Keratinocyte (primary cell): ENCODE data around the gene ADAM15. TPM values are rescaled to one million over a fixed set of nuclear protein-coding genes. Genes with fewer than 3 reads are reported as not detected.

ENCODE experiments used
- DNase-seq: peaks from one replicate; pipeline ENCODE4 v3.0.0-alpha.2; 2011; ENCODE audit warnings: low read depth, missing footprints, low spot score
- FAIRE-seq: peaks from 2 replicates; lab custom pipeline; 2011; peaks lifted over from hg19 to GRCh38; lab: Jason Lieb, UNC
- H2AFZ ChIP-seq: 2 replicates; pipeline ENCODE4 v1.6.0; 2012; ENCODE audit warnings: low read length, control low read depth, inconsistent platforms; ENCODE audit not compliant: control insufficient read depth
- H3K27ac ChIP-seq: 2 replicates; pipeline ENCODE4 v1.5.1; 2011; ENCODE audit warnings: low read length; ENCODE audit not compliant: control insufficient read depth, insufficient read depth
- H3K27me3 ChIP-seq: 3 replicates; pipeline ENCODE4 v1.6.0; 2011; ENCODE audit warnings: low read length; ENCODE audit not compliant: control insufficient read depth, insufficient read depth; ENCODE audit errors: extremely low read depth
- H3K36me3 ChIP-seq, 2 experiments: 2 replicates in 1 of 2; 3 replicates in 1 of 2; pipeline ENCODE4 v1.5.1; 2011; ENCODE audit warnings: low read length in 2 of 2, mild to moderate bottlenecking in 1 of 2; ENCODE audit not compliant: control insufficient read depth in 2 of 2, insufficient read depth in 2 of 2; ENCODE audit errors: extremely low read depth in 1 of 2
- H3K4me1 ChIP-seq: 3 replicates; pipeline ENCODE4 v1.5.1; 2011; ENCODE audit warnings: low read length; ENCODE audit not compliant: control insufficient read depth, insufficient read depth; ENCODE audit errors: extremely low read depth
- H3K4me2 ChIP-seq: 3 replicates; pipeline ENCODE4 v1.6.0; 2011; ENCODE audit warnings: low read depth, low read length; ENCODE audit not compliant: control insufficient read depth, insufficient read depth; ENCODE audit errors: extremely low read depth
- H3K4me3 ChIP-seq, 3 experiments: fragments of 200-600 bp in 1 of 3; sonication (generic) in 1 of 3; 2 replicates in 2 of 3; 3 replicates in 1 of 3; pipeline ENCODE4 v1.5.1; 2011 to 2016; ENCODE audit warnings: low read length in 3 of 3, mild to moderate bottlenecking in 3 of 3, control low read depth in 2 of 3, inconsistent platforms in 1 of 3, low read depth in 1 of 3, mixed read lengths in 1 of 3, mixed run types in 1 of 3, moderate library complexity in 1 of 3; ENCODE audit not compliant: control insufficient read depth in 2 of 3, insufficient read depth in 2 of 3; ENCODE audit errors: extremely low read depth in 1 of 3
- H3K79me2 ChIP-seq: 2 replicates; pipeline ENCODE4 v1.6.0; 2012; ENCODE audit warnings: low read length; ENCODE audit not compliant: control insufficient read depth, insufficient read depth
- H3K9ac ChIP-seq: 3 replicates; pipeline ENCODE4 v1.6.0; 2011; ENCODE audit warnings: low read length; ENCODE audit not compliant: control insufficient read depth, insufficient read depth; ENCODE audit errors: extremely low read depth
- H3K9me1 ChIP-seq: 3 replicates; pipeline ENCODE4 v1.6.0; 2011; ENCODE audit warnings: low read length; ENCODE audit not compliant: control insufficient read depth, insufficient read depth; ENCODE audit errors: extremely low read depth
- H3K9me3 ChIP-seq: 2 replicates; pipeline ENCODE4 v1.5.1; 2012; ENCODE audit warnings: low read depth, low read length; ENCODE audit not compliant: control insufficient read depth
- H4K20me1 ChIP-seq: 3 replicates; pipeline ENCODE4 v1.6.0; 2011; ENCODE audit warnings: low read length; ENCODE audit not compliant: control insufficient read depth, insufficient read depth; ENCODE audit errors: extremely low read depth
- EZH2 ChIP-seq: IDR thresholded peaks from one replicate; pipeline ENCODE4 v1.6.1; 2012; ENCODE audit warnings: inconsistent platforms, mild to moderate bottlenecking, low read length, moderate library complexity
- dilution Hi-C: fragments of 300-500 bp; cut with MboI; formaldehyde crosslinking; loops from one replicate; pipeline ENCODE4 v1.7.0; 2020; ENCODE audit warnings: low sequenced_read_pairs; ENCODE audit not compliant: extremely low pct_ligation_motif_present
- polyA plus RNA-seq, 5 experiments: library from polyadenylated mRNA; depleted of rRNA in 3 of 5; stranded (reverse) in 3 of 5; stranded (forward) in 1 of 5; unstranded in 1 of 5; fragments of >200 nt; gene quantifications; 1 replicate in 1 of 5; 2 replicates in 3 of 5; 3 replicates in 1 of 5; pipeline versions ENCODE4 v1.2.1 to v1.2.3, GENCODE V29; 2011 to 2012; ENCODE audit warnings: missing spikeins in 2 of 5, low read depth in 1 of 5, low replicate concordance in 1 of 5
- TF ChIP-seq, protein P1 (sequence below), 3 experiments: IDR thresholded peaks in 1 of 3; conservative IDR thresholded peaks in 1 of 3; optimal IDR thresholded peaks in 1 of 3; 2 replicates in 2 of 3; 3 replicates in 1 of 3; pipeline versions ENCODE3 to v1.5.1; 2011; ENCODE audit warnings: low read length in 3 of 3, mild to moderate bottlenecking in 3 of 3, moderate library complexity in 2 of 3, control low read depth in 1 of 3, inconsistent platforms in 1 of 3; ENCODE audit not compliant: insufficient read depth in 2 of 3; ENCODE audit errors: extremely low read depth in 1 of 3

The ADAM15 gene
- polyA plus RNA-seq, 1 donor (not counting 4 experiments of a cell fraction or from before 2014, with no cell fraction given), result 131 TPM

DNA sequence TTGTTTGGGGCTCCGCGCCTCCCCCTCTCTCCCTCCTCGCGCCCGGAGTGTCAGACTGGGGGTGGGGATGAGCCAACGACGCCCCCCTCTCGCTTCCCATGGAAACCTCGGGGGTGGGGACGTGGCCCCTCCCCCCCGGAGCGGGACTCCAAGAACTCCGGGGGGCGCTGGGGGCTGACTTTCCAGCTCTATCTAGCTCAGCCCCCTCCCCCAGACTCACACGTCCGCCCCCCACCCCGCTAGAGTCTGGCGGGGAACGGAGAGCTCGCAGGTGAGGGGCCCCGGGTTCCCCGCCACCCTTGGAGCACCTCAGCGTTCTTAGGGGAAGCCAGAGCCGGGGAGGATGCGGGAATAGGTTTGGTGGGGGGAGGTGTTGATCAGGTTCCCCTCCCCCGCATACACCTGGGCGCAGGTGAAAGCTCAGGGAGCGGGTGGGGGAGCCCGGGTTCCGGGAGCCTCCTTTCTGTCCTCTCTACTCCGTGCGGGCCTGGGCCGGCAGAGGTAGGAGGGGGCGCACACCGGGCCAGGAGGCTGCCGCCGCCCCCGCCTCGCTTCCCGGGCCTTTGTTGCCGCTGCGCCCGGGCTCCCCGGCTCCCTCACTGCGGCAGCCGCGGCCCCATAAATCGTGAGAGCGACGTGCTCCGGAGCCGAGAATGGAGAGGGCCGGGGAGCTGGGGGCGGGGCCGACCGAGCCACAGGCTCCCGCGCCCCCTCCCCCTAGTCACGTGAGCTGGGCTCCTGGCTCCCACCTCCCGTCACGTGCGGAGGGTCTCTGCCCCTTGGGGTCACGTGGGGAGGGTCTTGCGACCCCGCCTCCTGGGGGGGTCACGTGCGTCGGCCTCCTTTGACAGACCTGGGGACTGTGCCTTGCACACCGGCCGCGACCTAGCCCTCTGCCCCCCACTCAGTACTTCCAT lies 29.5 kb downstream of the ADAM15 start:
- Histone ChIP-seq H3K79me2 (no peaks in the 10 kb centered on the region), H3K4me3 (peak overlapping the region; percentile 51 to 69 (median 64)), H3K9me1 (no peaks in the 10 kb centered on the region), H3K4me2 (peak overlapping the region; percentile 78), H3K27me3 (peaks cover 38% of the 10 kb centered on the region), H3K27ac (no peak overlapping the region), H3K36me3 (no peaks in the 10 kb centered on the region), H3K9me3 (no peaks in the 10 kb centered on the region), H2AFZ (no peak overlapping the region), H3K9ac (peak overlapping the region; percentile 20), H4K20me1 (no peaks in the 10 kb centered on the region), H3K4me1 (peaks cover 56% of the 10 kb centered on the region)
- dilution Hi-C loops, result no loop called here
- TF ChIP-seq, protein P1, sequence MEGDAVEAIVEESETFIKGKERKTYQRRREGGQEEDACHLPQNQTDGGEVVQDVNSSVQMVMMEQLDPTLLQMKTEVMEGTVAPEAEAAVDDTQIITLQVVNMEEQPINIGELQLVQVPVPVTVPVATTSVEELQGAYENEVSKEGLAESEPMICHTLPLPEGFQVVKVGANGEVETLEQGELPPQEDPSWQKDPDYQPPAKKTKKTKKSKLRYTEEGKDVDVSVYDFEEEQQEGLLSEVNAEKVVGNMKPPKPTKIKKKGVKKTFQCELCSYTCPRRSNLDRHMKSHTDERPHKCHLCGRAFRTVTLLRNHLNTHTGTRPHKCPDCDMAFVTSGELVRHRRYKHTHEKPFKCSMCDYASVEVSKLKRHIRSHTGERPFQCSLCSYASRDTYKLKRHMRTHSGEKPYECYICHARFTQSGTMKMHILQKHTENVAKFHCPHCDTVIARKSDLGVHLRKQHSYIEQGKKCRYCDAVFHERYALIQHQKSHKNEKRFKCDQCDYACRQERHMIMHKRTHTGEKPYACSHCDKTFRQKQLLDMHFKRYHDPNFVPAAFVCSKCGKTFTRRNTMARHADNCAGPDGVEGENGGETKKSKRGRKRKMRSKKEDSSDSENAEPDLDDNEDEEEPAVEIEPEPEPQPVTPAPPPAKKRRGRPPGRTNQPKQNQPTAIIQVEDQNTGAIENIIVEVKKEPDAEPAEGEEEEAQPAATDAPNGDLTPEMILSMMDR (optimal IDR thresholded peaks at IDR 0.05 in 1 of 3, IDR thresholded peaks at IDR 0.05 in 1 of 3, conservative IDR thresholded peaks at IDR 0.05 in 1 of 3; ENCODE audit: extremely low read depth in 1 of 3, insufficient read depth in 2 of 3, low read length in 3 of 3), result no peak
- TF ChIP-seq EZH2, result no peak
- DNase-seq (no peak), FAIRE-seq (no peak)

DNA sequence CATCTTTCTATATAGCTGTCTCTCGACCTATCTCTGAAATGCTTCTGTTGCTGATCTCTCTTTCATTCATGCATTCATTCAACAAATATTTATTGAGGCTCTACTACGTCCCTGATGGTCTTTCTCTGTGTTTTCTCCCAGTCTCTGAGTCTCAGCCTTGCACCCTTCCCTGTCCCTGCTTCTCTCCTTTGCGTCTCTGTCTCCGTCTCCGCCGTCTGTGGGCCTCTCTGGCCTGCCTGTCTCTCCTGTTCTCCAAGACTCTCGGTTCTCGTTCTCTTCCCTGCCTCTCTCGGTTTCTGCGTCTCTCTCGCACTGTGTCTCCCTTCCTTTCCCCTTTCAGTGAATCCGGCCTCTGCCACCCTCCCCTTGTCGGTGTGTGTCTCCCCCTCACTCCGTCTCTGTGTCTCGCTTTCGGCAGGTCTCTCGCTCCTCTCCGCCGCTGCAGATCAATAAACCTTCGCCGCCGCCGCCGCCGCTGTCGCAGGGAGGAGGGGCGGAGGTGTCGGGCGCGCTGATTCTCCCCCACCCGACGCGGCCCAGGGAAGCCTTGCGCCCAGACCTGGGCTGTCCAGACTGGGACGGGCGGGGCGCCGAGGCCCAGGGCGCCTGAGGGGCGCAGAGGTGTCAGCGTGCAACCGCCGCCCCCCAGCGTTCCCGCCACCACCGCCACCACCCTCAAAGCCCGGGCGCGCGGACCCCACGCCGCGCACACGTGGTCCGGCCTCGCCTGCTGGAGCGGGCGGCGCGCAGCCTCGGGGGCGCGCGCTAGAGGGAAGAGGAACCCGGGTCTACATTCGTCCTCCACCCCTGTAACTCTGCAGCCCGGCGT lies 30.6 kb downstream of the ADAM15 start:
- DNase-seq, result no peak
- no peaks in the 10 kb centered on the region for H3K9me1 ChIP-seq
- H4K20me1 ChIP-seq, result no peaks in the 10 kb centered on the region
- TF ChIP-seq, protein P1 (optimal IDR thresholded peaks at IDR 0.05 in 1 of 3, IDR thresholded peaks at IDR 0.05 in 1 of 3, conservative IDR thresholded peaks at IDR 0.05 in 1 of 3; ENCODE audit: extremely low read depth in 1 of 3, insufficient read depth in 2 of 3, low read length in 3 of 3), result no peak
- peak; percentile 87 for TF ChIP-seq EZH2
- no peaks in the 10 kb centered on the region for H3K79me2 ChIP-seq
- H3K9ac ChIP-seq, result peak overlapping the region; percentile 15
- H3K4me2 ChIP-seq, result peak overlapping the region; percentile 78
- peaks cover 38% of the 10 kb centered on the region for H3K27me3 ChIP-seq
- H3K9me3 ChIP-seq, result no peaks in the 10 kb centered on the region
- dilution Hi-C loops, result no loop called here
- H2AFZ ChIP-seq, result peak overlapping the region; percentile 43
- peaks cover 62% of the 10 kb centered on the region for H3K4me1 ChIP-seq
- H3K4me3 ChIP-seq, result peak overlapping the region in 1 of 3 experiments; percentile 18
- no peak for FAIRE-seq
- H3K36me3 ChIP-seq, result no peaks in the 10 kb centered on the region
- H3K27ac ChIP-seq, result no peak overlapping the region
